H1 (cell line): ENCODE results near the gene KXD1. TPM values are rescaled to one million over a fixed set of nuclear protein-coding genes. Genes with fewer than 3 reads are reported as not detected.

Experiments used
- CTCF ChIA-PET: fragments of 300-600 bp; sonication (Branson Sonifier 250); formaldehyde crosslinking; loops from one replicate; lab custom pipeline; 2021; ENCODE audit not compliant: partially characterized antibody; lab: Charles Lee
- POLR2A ChIA-PET: fragments of 300-600 bp; sonication (Branson Sonifier 250); formaldehyde crosslinking; loops from one replicate; lab custom pipeline; 2021; ENCODE audit warnings: inconsistent platforms; ENCODE audit not compliant: partially characterized antibody; lab: Charles Lee
- DNase-seq, 2 experiments: peaks; one replicate each; pipeline versions ENCODE4 v3.0.0 to v3.0.0-alpha.2; 2010 to 2022; ENCODE audit warnings: low spot score in 2 of 2, low read depth in 1 of 2, mixed read lengths in 1 of 2
- FAIRE-seq: peaks from 2 replicates; lab custom pipeline; 2011; peaks lifted over from hg19 to GRCh38; lab: Jason Lieb, UNC
- H2AFZ ChIP-seq: 2 replicates; pipeline ENCODE4 v1.8.1; 2012; ENCODE audit warnings: low read length, inconsistent platforms
- H2AK5ac ChIP-seq: 2 replicates; pipeline ENCODE4 v1.6.1; 2013; ENCODE audit warnings: low read depth, low read length
- H2BK120ac ChIP-seq: replicated peaks from 2 replicates; pipeline ENCODE3; 2013; ENCODE audit warnings: low read depth, low read length, inconsistent platforms
- H2BK12ac ChIP-seq: 2 replicates; pipeline ENCODE4 v1.6.1; 2013; ENCODE audit warnings: low read depth, low read length
- H2BK15ac ChIP-seq: 2 replicates; pipeline ENCODE4 v1.6.1; 2013; ENCODE audit warnings: low read length
- H2BK20ac ChIP-seq: 2 replicates; pipeline ENCODE4 v1.6.1; 2013; ENCODE audit warnings: low read length
- H2BK5ac ChIP-seq: 2 replicates; pipeline ENCODE4 v1.6.1; 2013; ENCODE audit warnings: low read depth, low read length
- H3K14ac ChIP-seq: 2 replicates; pipeline ENCODE4 v1.6.1; 2013; ENCODE audit warnings: inconsistent platforms; ENCODE audit not compliant: insufficient read length
- H3K18ac ChIP-seq: 2 replicates; pipeline ENCODE4 v1.6.1; 2013; ENCODE audit warnings: low read length; ENCODE audit errors: extremely low read depth
- H3K23ac ChIP-seq: 2 replicates; pipeline ENCODE4 v1.6.1; 2013; ENCODE audit warnings: inconsistent platforms; ENCODE audit not compliant: insufficient read length
- H3K23me2 ChIP-seq: 2 replicates; pipeline ENCODE4 v1.6.1; 2013; ENCODE audit warnings: low read depth, low read length
- H3K27ac ChIP-seq: 2 replicates; pipeline ENCODE4 v1.6.1; 2011; ENCODE audit warnings: low read depth, low read length, inconsistent platforms
- H3K27me3 ChIP-seq, 4 experiments: replicated peaks in 1 of 4; 1 replicate in 1 of 4; 2 replicates in 3 of 4; pipeline versions ENCODE4 v1.6.1 to v1.8.1; 2011 to 2013; ENCODE audit warnings: low read length in 3 of 4, mild to moderate bottlenecking in 3 of 4, inconsistent platforms in 2 of 4, mixed read lengths in 2 of 4, moderate library complexity in 1 of 4; ENCODE audit not compliant: control insufficient read depth in 3 of 4, insufficient read depth in 3 of 4; ENCODE audit errors: extremely low read depth in 1 of 4
- H3K36me3 ChIP-seq, 4 experiments: 2 replicates each; pipeline versions ENCODE4 v1.6.1 to v1.8.1; 2011 to 2013; ENCODE audit warnings: mild to moderate bottlenecking in 4 of 4, low read length in 3 of 4, moderate library complexity in 2 of 4, control low read depth in 1 of 4, inconsistent platforms in 1 of 4; ENCODE audit not compliant: insufficient read depth in 4 of 4, control insufficient read depth in 2 of 4
- H3K4ac ChIP-seq: replicated peaks from 2 replicates; pipeline ENCODE3; 2013; ENCODE audit warnings: low read length, low read depth, mixed read lengths, inconsistent platforms; ENCODE audit not compliant: insufficient read length
- H3K4me1 ChIP-seq, 4 experiments: replicated peaks in 1 of 4; 1 replicate in 1 of 4; 2 replicates in 3 of 4; pipeline versions ENCODE4 v1.6.1 to v1.8.1; 2011 to 2013; ENCODE audit warnings: low read length in 3 of 4, inconsistent platforms in 2 of 4, mixed read lengths in 1 of 4; ENCODE audit not compliant: insufficient read depth in 4 of 4, control insufficient read depth in 3 of 4
- H3K4me2 ChIP-seq, 2 experiments: 2 replicates each; pipeline versions ENCODE4 v1.6.1 to v1.8.1; 2011 to 2013; ENCODE audit warnings: low read depth in 2 of 2, low read length in 2 of 2, control low read depth in 1 of 2, inconsistent platforms in 1 of 2, mild to moderate bottlenecking in 1 of 2; ENCODE audit not compliant: insufficient read depth in 1 of 2
- H3K4me3 ChIP-seq, 4 experiments: fragments of 200-600, 300-600 bp in 1 of 4; sonication (generic), shearing (Covaris generic), sonication (Bioruptor Twin) in 1 of 4; 2 replicates each; pipeline versions ENCODE4 v1.5.1 to v1.8.1; 2011 to 2016; ENCODE audit warnings: low read length in 4 of 4, low read depth in 3 of 4, control low read depth in 2 of 4, inconsistent platforms in 2 of 4, mild to moderate bottlenecking in 2 of 4, mixed read lengths in 1 of 4, moderate library complexity in 1 of 4; ENCODE audit not compliant: insufficient read depth in 2 of 4; ENCODE audit errors: extremely low read depth in 1 of 4
- H3K56ac ChIP-seq: replicated peaks from 2 replicates; pipeline ENCODE3; 2013; ENCODE audit warnings: low read depth, mild to moderate bottlenecking, mixed read lengths, low read length, inconsistent platforms; ENCODE audit not compliant: insufficient read length
- H3K79me1 ChIP-seq: 2 replicates; pipeline ENCODE4 v1.6.1; 2013; ENCODE audit warnings: low read depth, low read length, control low read depth
- H3K79me2 ChIP-seq, 2 experiments: 2 replicates each; pipeline versions ENCODE4 v1.6.1 to v1.8.1; 2012 to 2013; ENCODE audit warnings: low read length in 2 of 2, mild to moderate bottlenecking in 2 of 2, inconsistent platforms in 1 of 2; ENCODE audit not compliant: insufficient read depth in 2 of 2, control insufficient read depth in 1 of 2
- H3K9ac ChIP-seq, 4 experiments: replicated peaks in 1 of 4; 1 replicate in 1 of 4; 2 replicates in 3 of 4; pipeline versions ENCODE4 v1.6.1 to v1.8.1; 2011 to 2013; ENCODE audit warnings: low read depth in 3 of 4, low read length in 3 of 4, control low read depth in 2 of 4, mild to moderate bottlenecking in 2 of 4, moderate library complexity in 2 of 4, inconsistent platforms in 1 of 4; ENCODE audit errors: extremely low read depth in 1 of 4
- H3K9me3 ChIP-seq, 2 experiments: 2 replicates each; pipeline versions ENCODE4 v1.6.1 to v1.8.1; 2012 to 2013; ENCODE audit warnings: mild to moderate bottlenecking in 2 of 2, moderate library complexity in 2 of 2, control low read depth in 1 of 2, inconsistent platforms in 1 of 2, low read depth in 1 of 2, low read length in 1 of 2, mixed read lengths in 1 of 2; ENCODE audit not compliant: insufficient read depth in 2 of 2
- H4K20me1 ChIP-seq, 2 experiments: replicated peaks in 1 of 2; 2 replicates each; pipeline versions ENCODE3 to v1.8.1; 2011 to 2013; ENCODE audit warnings: inconsistent platforms in 2 of 2, low read length in 2 of 2, mild to moderate bottlenecking in 1 of 2; ENCODE audit not compliant: insufficient read depth in 2 of 2, control insufficient read depth in 1 of 2
- H4K5ac ChIP-seq: 2 replicates; pipeline ENCODE4 v1.6.1; 2013; ENCODE audit warnings: low read length, low read depth, mixed read lengths, inconsistent platforms; ENCODE audit not compliant: insufficient read length
- H4K8ac ChIP-seq: 2 replicates; pipeline ENCODE4 v1.8.0; 2013; ENCODE audit warnings: mild to moderate bottlenecking, moderate library complexity, low read length, inconsistent platforms; ENCODE audit not compliant: insufficient read depth; ENCODE audit errors: extremely low read depth
- H4K91ac ChIP-seq: replicated peaks from 2 replicates; pipeline ENCODE3; 2013; ENCODE audit warnings: low read length, mixed read lengths, inconsistent platforms; ENCODE audit not compliant: insufficient read length
- CREB1 ChIP-seq: IDR thresholded peaks from 2 replicates; pipeline ENCODE4 v1.6.1; 2012; ENCODE audit warnings: inconsistent platforms
- EGR1 ChIP-seq: IDR thresholded peaks from 2 replicates; pipeline ENCODE4 v1.6.1; 2011; ENCODE audit warnings: low read depth, low read length, borderline replicate concordance
- JUND ChIP-seq: IDR thresholded peaks from 2 replicates; pipeline ENCODE4 v1.6.1; 2011; ENCODE audit warnings: mild to moderate bottlenecking, improper control_type of control experiment, low read length
- SIRT6 ChIP-seq: IDR thresholded peaks from one replicate; pipeline ENCODE4 v1.7.1; 2012; ENCODE audit warnings: low read length, inconsistent platforms
- SP1 ChIP-seq: IDR thresholded peaks from 2 replicates; pipeline ENCODE4 v1.6.1; 2011; ENCODE audit warnings: low read depth, low read length
- SP4 ChIP-seq: IDR thresholded peaks from 2 replicates; pipeline ENCODE4 v1.6.1; 2012; ENCODE audit warnings: low read length, inconsistent platforms
- SUZ12 ChIP-seq: fragments of 200-600 bp; sonication (generic); IDR thresholded peaks from 2 replicates; pipeline ENCODE4 v1.6.1; 2012; ENCODE audit warnings: mild to moderate bottlenecking, inconsistent platforms, low read length, moderate library complexity, mixed read lengths
- TBP ChIP-seq: IDR thresholded peaks from 2 replicates; pipeline ENCODE4 v1.6.1; 2011; ENCODE audit warnings: low read depth, low read length, improper control_type of control experiment
- WGBS, 2 experiments: shearing (Covaris generic) in 1 of 2; methylation state at CpG; one replicate each; pipeline versions ENCODE4 v1.1.6 to v1.1.7; 2013 to 2015; ENCODE audit warnings: low lambda C conversion rate in 2 of 2, mixed read lengths in 2 of 2, inconsistent platforms in 1 of 2, low coverage in 1 of 2, missing lambda C conversion rate in 1 of 2; ENCODE audit not compliant: insufficient replicate concordance in 2 of 2, insufficient coverage in 1 of 2, insufficient read length in 1 of 2; ENCODE audit errors: extremely low coverage in 1 of 2, missing lambda C conversion rate in 1 of 2; 5-methylcytosine and 5-hydroxymethylcytosine counted together
- polyA plus RNA-seq, 7 experiments: library from polyadenylated mRNA; depleted of rRNA in 3 of 7; stranded (reverse) in 5 of 7; unstranded in 2 of 7; fragments of >200 nt in 5 of 7; fragments of 200-250 nt in 2 of 7; gene quantifications; 1 replicate in 5 of 7; 2 replicates in 1 of 7; 4 replicates in 1 of 7; pipeline versions ENCODE4 v1.2.1 to v1.2.3, GENCODE V29; 2011 to 2013; ENCODE audit warnings: missing spikeins in 2 of 7, mixed read lengths in 2 of 7
- total RNA-seq: library from RNA; stranded (reverse); fragmentation: NEBNext Ultra II Directional; extraction: Animal tissue kit (Norgen Biotek cat#: 25700); gene quantifications from 2 replicates; pipeline ENCODE4 v1.2.1, GENCODE V29; 2021
- TF ChIP-seq, protein P1 (sequence below), 3 experiments: IDR thresholded peaks; 1 replicate in 2 of 3; 2 replicates in 1 of 3; pipeline versions ENCODE4 v1.5.1 to v1.6.1; 2011; ENCODE audit warnings: low read length in 3 of 3, mild to moderate bottlenecking in 3 of 3, inconsistent platforms in 2 of 3, low read depth in 1 of 3, moderate library complexity in 1 of 3; ENCODE audit not compliant: insufficient read depth in 1 of 3; ENCODE audit errors: control extremely low read depth in 1 of 3

Gene KXD1
- total and polyA plus RNA-seq, 2 of the 8 experiments (the other 6 are each of a cell fraction or from before 2014, with no cell fraction given), result 115 to 267 TPM

- Histone ChIP-seq H2BK5ac (no peak overlapping the region; the same call in 1 of the 2 replicates), H3K9me3 (no peaks in the 10 kb centered on the region), H2BK120ac (no peak overlapping the region), H3K14ac (no peak overlapping the region), H3K18ac (no peak overlapping the region), H3K4me1 (peaks cover 0 to 3% (median under 1%) of the 10 kb centered on the region in 4 experiments; a peak in 4 of 7 replicates), H2BK12ac (no peak overlapping the region; the same call in 1 of the 2 replicates), H3K79me2 (peaks cover 0 to 29% of the 10 kb centered on the region in 2 experiments; a peak in 2 of 4 replicates), H4K20me1 (peaks cover 1 to 7% of the 10 kb centered on the region in 2 experiments), H4K91ac (no peak overlapping the region), H4K8ac (no peak overlapping the region), H2AFZ (no peak overlapping the region), H3K9ac (peak overlapping the region in 2 of 4 experiments; percentile 25 to 38; a peak in 3 of 7 replicates), H3K56ac (no peak overlapping the region), H3K4me2 (peak overlapping the region; percentile 20 to 69; a peak in 3 of 4 replicates), H3K4ac (no peak overlapping the region), H4K5ac (no peak overlapping the region), H3K79me1 (peaks cover 7% of the 10 kb centered on the region), H3K4me3 (peak overlapping the region; percentile 88 to 98 (median 89); a peak in 6 of 8 replicates), H3K36me3 (no peaks in the 10 kb centered on the region), H3K27me3 (no peaks in the 10 kb centered on the region; a peak in 1 of 7 replicates), H3K23me2 (peaks cover 10% of the 10 kb centered on the region; the same call in 1 of the 2 replicates), H2AK5ac (no peak overlapping the region), H2BK15ac (no peak overlapping the region), H3K23ac (no peak overlapping the region), H3K27ac (peak overlapping the region; percentile 76), H2BK20ac (no peak overlapping the region)
- 5% methylated on average over 39 of the region's 51 CpGs; no CpG with 5 or more reads in 1 of the 2 experiments for WGBS, 2 experiments
- ChIA-PET CTCF (interaction anchor here (0.7 to 32.9 kb wide), 11 partner anchors 9 to 689 kb away, joined by 3 to 458 read pairs (median 5); partner anchors contain the start of gene FKBP8), POLR2A (interaction anchor here (0.5 to 4.0 kb wide), 14 partner anchors 8 to 241 kb away, joined by 3 to 19 read pairs (median 4); partner anchors contain the start of genes JUND and UBA52)
- DNase-seq, result peak; percentile 100
- FAIRE-seq, result peak; percentile 24
- 0 out of 2 replicates have a peak, but pooled peaks have one; percentile 28 for TF ChIP-seq TBP
- peak; percentile 57; the same call in 1 of the 2 replicates for TF ChIP-seq SP1
- TF ChIP-seq, protein P1, sequence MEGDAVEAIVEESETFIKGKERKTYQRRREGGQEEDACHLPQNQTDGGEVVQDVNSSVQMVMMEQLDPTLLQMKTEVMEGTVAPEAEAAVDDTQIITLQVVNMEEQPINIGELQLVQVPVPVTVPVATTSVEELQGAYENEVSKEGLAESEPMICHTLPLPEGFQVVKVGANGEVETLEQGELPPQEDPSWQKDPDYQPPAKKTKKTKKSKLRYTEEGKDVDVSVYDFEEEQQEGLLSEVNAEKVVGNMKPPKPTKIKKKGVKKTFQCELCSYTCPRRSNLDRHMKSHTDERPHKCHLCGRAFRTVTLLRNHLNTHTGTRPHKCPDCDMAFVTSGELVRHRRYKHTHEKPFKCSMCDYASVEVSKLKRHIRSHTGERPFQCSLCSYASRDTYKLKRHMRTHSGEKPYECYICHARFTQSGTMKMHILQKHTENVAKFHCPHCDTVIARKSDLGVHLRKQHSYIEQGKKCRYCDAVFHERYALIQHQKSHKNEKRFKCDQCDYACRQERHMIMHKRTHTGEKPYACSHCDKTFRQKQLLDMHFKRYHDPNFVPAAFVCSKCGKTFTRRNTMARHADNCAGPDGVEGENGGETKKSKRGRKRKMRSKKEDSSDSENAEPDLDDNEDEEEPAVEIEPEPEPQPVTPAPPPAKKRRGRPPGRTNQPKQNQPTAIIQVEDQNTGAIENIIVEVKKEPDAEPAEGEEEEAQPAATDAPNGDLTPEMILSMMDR (IDR thresholded peaks at IDR 0.05; ENCODE audit: control extremely low read depth in 1 of 3, insufficient read depth in 1 of 3, low read depth in 1 of 3, low read length in 3 of 3), result 0 out of 4 replicates have a peak, but pooled peaks of 1 of the 3 experiments have one; percentile 3
- TF ChIP-seq SIRT6, result no peak
- TF ChIP-seq JUND, result peak; percentile 44
- no peak for TF ChIP-seq SUZ12
- TF ChIP-seq EGR1, result 0 out of 2 replicates have a peak, but pooled peaks have one; percentile 6
- TF ChIP-seq SP4, result peak; percentile 89
- TF ChIP-seq CREB1, result 0 out of 2 replicates have a peak, but pooled peaks have one; percentile 29
Observed at GRCh38 chr19:18522124-18522861, 35.4 kb upstream of the KXD1 start.
